ENCODE data around the gene UGT1A1.
"Not testable (repeated sequence)": the region's sequence is repeated elsewhere in the genome, so short reads cannot be mapped to it uniquely, and the experiment has no call there.

UGT1A1 gene

DNA sequence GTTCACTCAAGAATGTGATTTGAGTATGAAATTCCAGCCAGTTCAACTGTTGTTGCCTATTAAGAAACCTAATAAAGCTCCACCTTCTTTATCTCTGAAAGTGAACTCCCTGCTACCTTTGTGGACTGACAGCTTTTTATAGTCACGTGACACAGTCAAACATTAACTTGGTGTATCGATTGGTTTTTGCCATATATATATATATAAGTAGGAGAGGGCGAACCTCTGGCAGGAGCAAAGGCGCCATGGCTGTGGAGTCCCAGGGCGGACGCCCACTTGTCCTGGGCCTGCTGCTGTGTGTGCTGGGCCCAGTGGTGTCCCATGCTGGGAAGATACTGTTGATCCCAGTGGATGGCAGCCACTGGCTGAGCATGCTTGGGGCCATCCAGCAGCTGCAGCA lies at the start of gene UGT1A1:
Gene UGT1A1 (plus strand): TSS at position 228 of the 400 bp plus-strand sequence. CDS start 18 bp downstream, at position 246.
- no peak within 1 kb of the TSS for H3K4me3 ChIP-seq (ENCODE audit: low read depth, low read length)
- DNase-seq (ENCODE audit: low read depth) = no peak

DNA sequence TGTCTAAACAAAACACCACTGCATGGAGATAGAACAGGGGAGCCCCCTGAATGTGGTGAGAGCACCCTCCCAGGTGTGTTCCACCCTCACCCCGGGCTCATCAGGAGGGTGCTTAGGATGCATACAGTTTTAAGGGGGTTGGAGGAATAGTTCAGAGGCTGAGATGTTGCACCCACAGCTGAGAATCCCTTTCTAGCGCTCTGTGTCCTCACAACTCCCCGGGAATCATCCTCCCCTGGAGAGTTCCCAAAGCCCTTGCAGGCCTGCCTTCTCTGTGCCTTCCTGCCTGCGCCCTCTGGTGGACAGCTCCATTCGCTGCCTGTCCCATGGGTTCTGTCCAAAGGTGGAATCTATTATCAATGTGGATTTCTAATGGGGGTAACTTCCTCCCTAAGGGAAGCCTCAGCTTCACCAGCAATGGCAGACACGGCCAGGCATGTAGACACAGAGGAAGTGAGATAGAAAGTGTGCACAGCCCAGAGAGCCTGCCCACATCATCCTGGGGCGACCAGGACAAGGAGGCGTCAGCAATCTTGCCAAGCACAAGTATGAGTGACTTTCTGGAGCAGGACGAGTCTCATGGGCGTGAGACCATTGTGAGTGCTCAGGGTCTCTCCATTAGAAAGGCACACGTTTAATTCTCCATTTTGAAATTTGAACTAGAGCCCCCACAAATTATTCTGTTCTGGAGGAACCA lies 48.6 kb upstream of the UGT1A1 start:
- DNase-seq (ENCODE audit: low read depth) = peak; percentile 21
- no peak overlapping the region for H3K4me3 ChIP-seq (ENCODE audit: low read depth, low read length)

DNA sequence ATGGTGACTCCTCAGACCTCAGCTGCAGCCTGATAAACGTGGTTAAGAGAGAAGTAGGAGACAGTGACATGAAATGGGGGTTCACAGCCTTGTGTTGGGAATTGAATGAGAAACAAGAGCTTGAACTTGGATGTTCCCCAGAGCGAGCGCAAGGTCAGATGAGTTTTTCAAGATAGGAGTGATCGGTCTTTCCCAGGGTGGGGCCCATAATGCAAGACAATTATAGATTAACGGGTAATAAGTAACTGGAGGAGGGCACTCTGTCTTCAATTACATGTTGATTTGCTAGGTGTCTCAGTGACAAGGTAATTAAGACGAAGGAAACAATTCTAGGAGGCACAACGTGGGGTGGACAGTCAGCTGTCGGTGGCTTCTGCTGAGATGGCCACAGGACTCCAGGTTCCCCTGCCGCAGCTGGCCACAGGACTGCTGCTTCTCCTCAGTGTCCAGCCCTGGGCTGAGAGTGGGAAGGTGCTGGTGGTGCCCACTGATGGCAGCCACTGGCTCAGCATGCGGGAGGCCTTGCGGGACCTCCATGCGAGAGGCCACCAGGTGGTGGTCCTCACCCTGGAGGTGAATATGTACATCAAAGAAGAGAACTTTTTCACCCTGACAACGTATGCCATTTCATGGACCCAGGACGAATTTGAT lies 47.3 kb upstream of the UGT1A1 start, which contains the start of gene UGT1A5:
Gene UGT1A5 (plus strand): TSS at position 297 of the 651 bp plus-strand sequence. CDS start 85 bp downstream, at position 382.
- DNase-seq (ENCODE audit: low read depth) = no peak
- no peak within 1 kb of the TSS for H3K4me3 ChIP-seq (ENCODE audit: low read depth, low read length)

DNA sequence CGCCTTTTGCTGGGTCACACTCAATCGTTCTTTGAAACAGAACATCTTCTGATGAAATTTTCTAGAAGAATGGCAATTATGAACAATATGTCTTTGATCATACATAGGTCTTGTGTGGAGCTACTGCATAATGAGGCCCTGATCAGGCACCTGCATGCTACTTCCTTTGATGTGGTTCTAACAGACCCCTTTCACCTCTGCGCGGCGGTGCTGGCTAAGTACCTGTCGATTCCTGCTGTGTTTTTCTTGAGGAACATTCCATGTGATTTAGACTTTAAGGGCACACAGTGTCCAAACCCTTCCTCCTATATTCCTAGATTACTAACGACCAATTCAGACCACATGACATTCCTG lies 46.8 kb upstream of the UGT1A1 start:
- DNase-seq (ENCODE audit: low read depth) = no peak
- no peak overlapping the region for H3K4me3 ChIP-seq (ENCODE audit: low read depth, low read length)

DNA sequence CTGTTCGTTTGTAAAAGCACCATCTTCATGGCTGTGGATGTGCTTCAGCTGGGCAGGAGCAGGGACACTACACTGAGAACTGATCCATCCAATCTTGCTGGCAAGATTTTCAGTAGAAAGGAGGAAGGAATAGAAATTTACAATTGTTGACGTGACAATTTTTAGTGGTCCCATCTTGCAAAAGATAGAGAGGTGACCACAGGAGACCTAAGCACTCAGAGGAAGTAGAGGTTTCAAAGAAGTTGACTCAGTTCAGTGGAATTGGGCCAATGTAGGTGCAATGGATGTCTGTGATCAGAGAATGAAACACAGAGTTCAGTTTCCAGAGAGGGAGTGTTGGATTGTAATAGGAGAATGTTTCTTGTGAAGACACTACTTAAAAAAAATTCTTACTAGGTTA lies 45.9 kb upstream of the UGT1A1 start:
- no peak for DNase-seq (ENCODE audit: low read depth)
- no peak overlapping the region for H3K4me3 ChIP-seq (ENCODE audit: low read depth, low read length)

DNA sequence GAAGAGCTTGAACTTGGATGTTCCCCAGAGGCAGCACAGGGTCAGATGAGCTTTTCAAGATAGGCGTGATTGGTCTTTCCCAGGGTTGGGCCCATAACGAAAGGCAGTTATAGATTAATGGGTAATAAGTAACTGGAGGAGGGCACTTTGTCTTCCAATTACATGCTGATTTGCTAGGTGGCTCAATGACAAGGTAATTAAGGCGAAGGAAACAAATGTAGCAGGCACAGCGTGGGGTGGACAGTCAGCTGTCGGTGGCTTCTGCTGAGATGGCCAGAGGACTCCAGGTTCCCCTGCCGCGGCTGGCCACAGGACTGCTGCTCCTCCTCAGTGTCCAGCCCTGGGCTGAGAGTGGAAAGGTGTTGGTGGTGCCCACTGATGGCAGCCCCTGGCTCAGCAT lies 41.5 kb upstream of the UGT1A1 start, which contains the start of gene UGT1A4:
Gene UGT1A4 (plus strand): TSS at position 185 of the 400 bp plus-strand sequence. CDS start 85 bp downstream, at position 270.
- no peak within 1 kb of the TSS for H3K4me3 ChIP-seq (ENCODE audit: low read depth, low read length)
- no peak for DNase-seq (ENCODE audit: low read depth)

DNA sequence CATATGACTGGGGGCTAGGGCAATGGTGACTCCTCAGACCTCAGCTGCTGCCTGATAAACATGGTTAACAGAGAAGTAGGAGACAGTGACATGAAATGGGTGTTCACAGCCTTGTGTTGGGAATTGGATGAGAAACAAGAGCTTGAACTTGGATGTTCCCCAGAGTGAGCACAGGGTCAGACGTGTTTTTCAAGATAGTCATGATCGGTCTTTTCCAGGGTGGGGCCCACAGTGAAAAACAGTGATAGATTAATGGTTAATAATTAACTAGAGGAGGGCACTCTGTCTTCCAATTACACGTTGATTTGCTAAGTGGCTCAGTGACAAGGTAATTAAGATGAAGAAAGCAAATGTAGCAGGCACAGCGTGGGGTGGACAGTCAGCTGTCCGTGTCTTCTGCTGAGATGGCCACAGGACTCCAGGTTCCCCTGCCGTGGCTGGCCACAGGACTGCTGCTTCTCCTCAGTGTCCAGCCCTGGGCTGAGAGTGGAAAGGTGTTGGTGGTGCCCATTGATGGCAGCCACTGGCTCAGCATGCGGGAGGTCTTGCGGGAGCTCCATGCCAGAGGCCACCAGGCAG lies 31.3 kb upstream of the UGT1A1 start, which contains the start of gene UGT1A3:
Gene UGT1A3 (plus strand): TSS at position 320 of the 579 bp plus-strand sequence. CDS start 85 bp downstream, at position 405.
- H3K4me3 ChIP-seq (ENCODE audit: low read depth, low read length) = no peak within 1 kb of the TSS
- no peak for DNase-seq (ENCODE audit: low read depth)

DNA sequence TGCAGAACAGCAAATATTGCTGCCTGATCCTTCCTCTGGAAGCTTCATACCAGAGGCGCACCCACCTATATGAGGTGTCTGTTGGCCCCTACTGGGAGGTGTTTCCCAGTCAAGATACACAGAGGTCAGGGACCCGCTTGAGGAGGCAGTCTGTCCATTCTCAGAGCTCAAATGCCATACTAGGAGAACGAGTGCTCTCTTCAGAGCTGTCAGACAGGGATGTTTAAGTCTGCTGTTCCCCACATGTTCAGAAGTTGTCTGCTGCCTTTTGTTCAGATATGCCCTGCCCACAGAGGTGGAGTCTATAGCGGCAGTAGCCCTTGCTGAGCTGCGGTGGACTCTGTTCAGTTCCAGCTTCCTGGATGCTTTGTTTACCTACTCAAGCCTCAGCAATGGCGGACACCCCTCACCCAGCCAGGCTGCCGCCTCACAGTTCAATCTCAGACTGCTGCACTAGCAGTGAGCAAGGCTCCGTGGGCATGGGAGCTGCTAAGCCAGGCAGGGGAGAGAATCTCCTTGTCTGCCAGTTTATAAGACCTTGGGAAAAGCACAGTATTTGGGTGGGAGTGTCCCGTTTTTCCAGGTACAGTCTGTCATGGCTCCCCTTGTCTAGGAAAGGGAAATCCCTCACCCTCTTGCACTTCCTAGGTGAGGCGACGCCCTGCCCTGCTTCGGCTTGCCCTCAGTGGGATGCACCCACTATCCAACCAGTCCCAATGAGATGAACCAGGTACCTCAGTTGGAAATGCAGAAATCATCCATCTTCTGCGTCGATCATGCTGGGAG lies 23.0 kb upstream of the UGT1A1 start:
- DNase-seq (ENCODE audit: low read depth); H3K4me3 ChIP-seq (ENCODE audit: low read depth, low read length): not testable (repeated sequence)

DNA sequence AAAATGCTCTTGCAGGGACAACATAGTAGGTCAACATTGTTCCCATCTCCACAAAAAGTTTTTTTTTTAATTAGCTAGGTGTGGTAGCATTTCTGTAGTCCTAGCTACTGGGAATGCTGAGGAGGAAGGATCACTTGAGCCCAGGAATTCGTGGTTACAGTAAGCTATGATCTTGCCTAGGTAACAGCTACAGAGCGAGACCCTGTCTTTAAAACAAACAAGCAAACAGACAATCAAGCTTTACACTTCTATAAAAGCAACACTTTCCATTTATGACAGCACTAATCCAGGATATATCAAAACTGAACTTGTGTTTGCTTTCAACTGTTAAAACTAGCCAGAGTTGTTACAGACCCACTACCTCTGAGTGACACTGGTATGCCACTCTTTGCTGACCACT lies 19.2 kb upstream of the UGT1A1 start:
- no peak for DNase-seq (ENCODE audit: low read depth)

DNA sequence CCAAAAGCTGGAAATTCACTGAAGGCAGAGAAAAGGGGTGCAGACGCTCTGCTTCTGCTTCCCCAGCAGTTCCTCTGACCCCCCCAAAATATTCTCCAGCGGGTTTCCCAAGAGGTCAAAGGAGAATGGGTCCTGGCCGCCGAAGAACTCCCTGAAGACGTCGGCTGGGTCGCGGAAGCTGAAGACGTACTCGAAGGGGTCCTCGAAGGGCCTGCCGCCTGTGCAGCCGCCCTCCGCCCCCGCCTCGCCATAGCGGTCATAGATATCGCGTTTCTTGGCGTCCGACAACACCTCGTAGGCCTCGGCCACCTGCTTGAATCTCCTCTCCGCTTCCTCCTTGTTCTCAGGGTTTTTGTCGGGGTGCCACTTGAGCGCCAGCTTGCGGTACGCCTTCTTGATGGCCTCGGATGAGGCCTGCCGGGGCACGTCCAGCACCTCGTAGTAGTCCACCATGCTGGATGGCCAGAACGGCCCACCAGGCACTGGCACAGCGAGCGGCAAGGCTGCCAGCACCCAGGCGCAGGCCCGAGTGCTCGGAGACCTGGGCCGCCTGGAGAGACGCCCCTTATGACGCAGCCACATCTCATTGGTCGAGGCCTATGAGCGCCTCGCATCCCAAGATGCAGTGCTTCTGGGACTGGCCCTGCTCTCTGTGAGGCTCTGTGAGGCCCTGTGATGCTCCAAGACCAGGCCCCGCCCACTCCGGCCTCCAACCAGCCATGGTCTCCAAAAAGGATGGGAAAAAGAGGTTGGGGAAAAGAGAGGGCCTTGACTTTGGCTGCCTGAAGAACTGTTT lies 16.4 kb upstream of the UGT1A1 start:
- DNase-seq (ENCODE audit: low read depth) = no peak

More for the DNA sequence above, 19.2 kb upstream of the UGT1A1 start:
- no peak overlapping the region for H3K4me3 ChIP-seq (ENCODE audit: low read depth, low read length)

DNA sequence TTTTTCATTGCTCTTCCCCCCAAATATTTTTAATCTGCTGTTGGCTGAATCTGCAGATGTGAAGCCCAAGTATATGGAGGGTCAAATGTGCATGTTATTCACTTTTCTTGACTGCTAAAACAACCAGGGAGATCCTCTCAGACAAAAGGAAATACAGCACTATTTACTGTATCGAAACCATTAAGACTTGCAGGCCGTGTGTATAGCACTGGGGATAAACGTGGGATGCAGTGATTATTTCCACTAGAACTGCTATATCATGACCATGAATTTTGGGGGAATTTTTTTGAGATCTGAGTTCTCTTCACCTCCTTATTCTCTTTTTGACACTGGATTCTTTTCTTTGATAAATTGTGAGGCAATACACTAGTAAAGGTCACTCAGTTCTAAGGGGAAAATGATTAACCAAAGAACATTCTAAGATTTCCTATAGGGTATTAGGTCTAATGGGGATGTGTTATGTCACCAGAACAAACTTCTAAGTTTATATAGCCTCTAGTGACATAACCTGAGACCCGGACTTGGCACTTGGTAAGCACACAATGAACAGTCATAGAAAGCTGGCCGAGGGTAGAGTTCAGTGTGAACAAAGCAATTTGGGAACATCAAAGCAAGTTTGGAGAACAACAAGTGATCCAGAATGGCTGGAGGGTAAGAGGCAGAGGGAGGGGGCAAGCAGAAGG lies 14.9 kb upstream of the UGT1A1 start:
- no peak overlapping the region for H3K4me3 ChIP-seq (ENCODE audit: low read depth, low read length)
- DNase-seq (ENCODE audit: low read depth) = no peak

More for the DNA sequence above, 16.4 kb upstream of the UGT1A1 start:
- no peak overlapping the region for H3K4me3 ChIP-seq (ENCODE audit: low read depth, low read length)

DNA sequence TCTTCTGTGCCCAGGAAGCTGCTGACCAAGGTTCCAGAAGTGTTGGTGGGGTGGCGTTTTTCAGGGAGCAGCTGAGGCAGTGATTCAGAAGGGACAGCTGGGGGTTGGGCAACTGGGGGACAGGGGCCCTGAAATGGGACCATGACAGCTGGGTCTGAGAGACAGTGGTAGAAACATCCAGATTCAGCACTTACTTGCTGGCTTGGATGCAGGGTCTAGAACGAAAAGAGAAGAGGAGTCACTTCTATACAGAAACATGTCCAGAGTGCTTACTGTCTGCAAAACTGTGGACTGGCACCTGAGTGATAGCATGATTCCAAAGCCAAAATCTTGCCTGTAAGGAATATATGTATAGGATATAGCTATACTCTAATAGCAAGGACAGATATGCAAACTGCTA lies 14.2 kb upstream of the UGT1A1 start:
- H3K4me3 ChIP-seq (ENCODE audit: low read depth, low read length); DNase-seq (ENCODE audit: low read depth): not testable (repeated sequence)

DNA sequence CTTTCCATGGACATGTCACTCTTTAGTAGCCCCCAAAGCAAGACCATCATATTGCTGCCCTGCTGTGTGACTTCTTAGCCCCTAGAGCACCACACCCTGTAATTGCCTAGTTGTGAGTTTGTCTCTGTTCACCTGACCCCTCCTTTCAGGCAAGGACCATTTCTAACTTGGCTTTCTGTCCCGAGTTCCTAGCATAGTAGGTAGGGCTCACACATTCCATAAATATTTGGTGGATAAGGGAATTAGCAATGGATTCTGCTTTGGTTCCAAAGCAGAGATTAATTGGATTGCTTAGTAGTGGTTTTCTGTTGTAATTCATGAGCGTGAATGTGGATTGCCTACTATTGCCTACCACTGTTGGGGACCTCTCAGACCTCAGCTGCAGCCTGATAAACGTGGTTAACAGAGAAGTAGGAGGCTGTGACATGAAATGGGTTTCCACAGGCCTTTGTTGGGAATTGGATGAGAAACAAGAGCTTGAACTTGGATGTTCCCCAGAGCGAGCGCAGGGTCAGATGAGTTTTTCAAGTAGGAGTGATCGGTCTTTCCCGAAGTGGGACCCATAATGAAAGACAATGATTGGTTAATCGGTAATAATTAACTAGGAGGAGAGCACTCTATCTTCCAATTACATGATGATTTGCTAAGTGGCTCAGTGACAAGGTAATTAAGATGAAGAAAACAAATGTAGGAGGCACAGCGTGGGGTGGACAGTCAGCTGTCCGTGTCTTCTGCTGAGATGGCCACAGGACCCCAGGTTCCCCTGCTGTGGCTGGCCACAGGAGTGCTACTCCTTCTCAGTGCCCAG lies 13.4 kb upstream of the UGT1A1 start:
- no peak overlapping the region for H3K4me3 ChIP-seq (ENCODE audit: low read depth, low read length)
- no peak for DNase-seq (ENCODE audit: low read depth)

DNA sequence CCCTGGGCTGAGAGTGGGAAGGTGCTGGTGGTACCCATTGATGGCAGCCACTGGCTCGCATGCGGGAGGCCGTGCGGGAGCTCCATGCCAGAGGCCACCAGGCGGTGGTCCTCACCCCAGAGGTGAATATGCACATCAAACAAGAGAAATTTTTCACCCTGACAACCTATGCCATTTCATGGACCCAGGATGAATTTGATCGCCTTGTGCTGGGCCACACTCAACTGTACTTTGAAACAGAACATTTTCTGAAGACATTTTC lies 12.9 kb upstream of the UGT1A1 start:
- no peak overlapping the region for H3K4me3 ChIP-seq (ENCODE audit: low read depth, low read length)
- DNase-seq (ENCODE audit: low read depth) = no peak

DNA sequence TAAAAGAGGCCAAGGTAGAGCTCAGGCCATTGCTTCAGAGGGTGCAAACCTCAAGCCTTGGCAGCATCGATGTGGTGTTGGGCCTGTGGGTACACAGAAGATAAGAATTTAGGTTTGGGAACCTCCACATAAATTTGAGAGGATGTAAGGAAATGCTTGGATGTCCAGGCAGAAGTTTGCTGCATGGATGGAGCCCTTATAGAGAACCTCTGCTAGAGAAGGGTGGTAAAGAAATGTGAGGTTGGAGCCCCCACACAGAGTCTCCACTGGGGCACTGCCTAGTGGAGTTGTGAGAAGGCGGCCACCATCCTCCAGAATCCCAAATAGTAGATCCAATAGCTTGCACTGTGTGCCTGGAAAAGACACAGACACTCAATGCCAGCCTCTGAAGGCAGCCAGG lies 9.4 kb upstream of the UGT1A1 start:
- H3K4me3 ChIP-seq (ENCODE audit: low read depth, low read length); DNase-seq (ENCODE audit: low read depth): not testable (repeated sequence)

DNA sequence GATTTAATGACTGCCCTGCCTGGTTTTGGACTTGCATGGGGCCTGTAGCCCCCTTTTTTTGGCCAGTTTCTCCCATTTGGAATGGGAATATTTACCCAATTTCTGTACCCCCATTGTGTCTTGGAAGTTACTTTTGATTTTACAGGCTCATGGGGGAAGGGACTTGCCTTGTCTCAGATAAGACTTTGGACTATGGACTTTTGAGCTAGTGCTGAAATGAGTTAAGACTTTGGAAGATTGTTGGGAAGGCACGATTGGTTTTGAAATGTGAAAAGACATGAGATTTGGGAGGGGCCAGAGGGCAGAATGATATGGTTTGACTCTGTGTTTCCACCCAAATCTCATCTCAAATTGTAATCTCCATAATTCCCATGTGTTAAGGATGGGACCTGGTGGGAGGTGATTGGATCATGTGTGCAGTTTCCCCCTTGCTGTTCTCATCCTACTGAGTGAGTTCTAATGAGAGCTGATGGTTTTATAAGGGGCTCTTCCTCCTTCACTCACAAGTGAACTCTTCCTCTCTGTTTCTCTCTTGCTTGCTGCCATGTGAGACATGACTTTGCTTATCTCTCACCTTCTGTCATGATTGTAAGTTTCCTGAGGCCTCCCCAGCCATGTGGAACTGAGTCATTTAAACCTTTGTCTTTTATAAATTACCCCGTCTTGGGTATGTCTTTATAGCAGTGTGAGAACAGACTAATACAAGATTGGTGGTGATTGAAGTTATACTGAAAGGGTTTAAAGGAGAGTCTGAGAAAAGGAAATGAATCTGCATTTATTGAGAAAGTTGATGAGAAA lies 8.7 kb upstream of the UGT1A1 start:
- H3K4me3 ChIP-seq (ENCODE audit: low read depth, low read length); DNase-seq (ENCODE audit: low read depth): not testable (repeated sequence)

Measured in skeletal muscle cell (primary cell).